WTC11 (cell line): Measurements from ENCODE around the gene CTNNA1. TPM values are rescaled to one million over a fixed set of nuclear protein-coding genes. Genes with fewer than 3 reads are reported as not detected.
A peak's percentile ranks its signal among the peaks of the same experiment; 100 is the strongest.

Source experiments
- ATAC-seq: fragments of 200-7000 bp; cut with Tn5 transposase; 2 replicates; pipeline ENCODE4 v1.10.0; 2021; ENCODE audit warnings: mild to moderate bottlenecking, moderate library complexity
- CTCF ChIA-PET: fragments of 300-600 bp; sonication (Branson Sonifier 250); formaldehyde crosslinking; loops from one replicate; lab custom pipeline; 2021; ENCODE audit warnings: antibody characterized with exemption; lab: Charles Lee
- POLR2A ChIA-PET: fragments of 350-600 bp; sonication (Branson Sonifier 250); formaldehyde crosslinking; loops from one replicate; lab custom pipeline; 2021; ENCODE audit warnings: antibody characterized with exemption; lab: Charles Lee
- DNase-seq: peaks from one replicate; pipeline ENCODE4 v3.0.0; 2021; ENCODE audit warnings: low spot score
- H3K27ac Mint-ChIP-seq: 2 replicates; pipeline ENCODE4 v1.8.0; 2021; ENCODE audit warnings: mixed read lengths
- H3K27me3 Mint-ChIP-seq: 2 replicates; pipeline ENCODE4 v1.8.0; 2021; ENCODE audit warnings: low read depth, mild to moderate bottlenecking, moderate library complexity, mixed read lengths
- H3K36me3 Mint-ChIP-seq: 2 replicates; pipeline ENCODE4 v1.8.0; 2021; ENCODE audit warnings: mixed read lengths
- H3K4me1 Mint-ChIP-seq: 2 replicates; pipeline ENCODE4 v1.8.0; 2022; ENCODE audit warnings: mixed read lengths
- H3K4me3 Mint-ChIP-seq: 2 replicates; pipeline ENCODE4 v1.8.0; 2021; ENCODE audit warnings: mild to moderate bottlenecking, moderate library complexity, mixed read lengths
- H3K9me3 Mint-ChIP-seq: 2 replicates; pipeline ENCODE4 v1.8.0; 2021; ENCODE audit warnings: mixed read lengths
- ATF3 ChIP-seq: sonication (generic); formaldehyde crosslinking; conservative IDR thresholded peaks from 2 replicates; pipeline ENCODE4 v1.8.1; 2022; ENCODE audit warnings: mild to moderate bottlenecking, missing genetic modification reagents
- EMX1 ChIP-seq: fragments of 250-450 bp; sonication (Bioruptor Pico); IDR thresholded peaks from 2 replicates; pipeline ENCODE4 v1.8.0; 2021; ENCODE audit warnings: mild to moderate bottlenecking
- FOXK1 ChIP-seq: sonication (generic); formaldehyde crosslinking; IDR thresholded peaks from 2 replicates; pipeline ENCODE4 v1.8.0; 2022; ENCODE audit warnings: mild to moderate bottlenecking, moderate library complexity, missing genetic modification reagents
- FOXP1 ChIP-seq: sonication (generic); formaldehyde crosslinking; IDR thresholded peaks from 2 replicates; pipeline ENCODE4 v1.8.0; 2022; ENCODE audit warnings: missing genetic modification reagents, mild to moderate bottlenecking, moderate library complexity, borderline replicate concordance
- GRHL2 ChIP-seq: fragments of 250-450 bp; sonication (Bioruptor Pico); IDR thresholded peaks from 2 replicates; pipeline ENCODE4 v1.8.0; 2022; ENCODE audit warnings: mild to moderate bottlenecking, moderate library complexity; ENCODE audit not compliant: insufficient replicate concordance, severe bottlenecking
- GTF2I ChIP-seq: fragments of 250-450 bp; sonication (Bioruptor Pico); conservative IDR thresholded peaks from 2 replicates; pipeline ENCODE4 v1.4.0; 2021; ENCODE audit warnings: mild to moderate bottlenecking
- MAX ChIP-seq: sonication (generic); formaldehyde crosslinking; IDR thresholded peaks from 2 replicates; pipeline ENCODE4 v1.8.0; 2022; ENCODE audit warnings: mild to moderate bottlenecking, missing genetic modification reagents
- NFATC4 ChIP-seq: fragments of 250-450 bp; sonication (Bioruptor Pico); IDR thresholded peaks from 2 replicates; pipeline ENCODE4 v1.9.0; 2021; ENCODE audit warnings: mild to moderate bottlenecking
- NR2C2 ChIP-seq: sonication (generic); formaldehyde crosslinking; IDR thresholded peaks from 2 replicates; pipeline ENCODE4 v1.8.0; 2022; ENCODE audit warnings: mild to moderate bottlenecking, missing genetic modification reagents
- PRRX2 ChIP-seq: fragments of 250-450 bp; sonication (Bioruptor Pico); IDR thresholded peaks from 2 replicates; pipeline ENCODE4 v1.8.0; 2021; ENCODE audit warnings: mild to moderate bottlenecking
- SMAD3 ChIP-seq: sonication (generic); formaldehyde crosslinking; IDR thresholded peaks from 2 replicates; pipeline ENCODE4 v1.8.0; 2022; ENCODE audit warnings: missing genetic modification reagents, mild to moderate bottlenecking, borderline replicate concordance
- SP1 ChIP-seq: sonication (generic); formaldehyde crosslinking; conservative IDR thresholded peaks from 2 replicates; pipeline ENCODE4 v1.8.1; 2022; ENCODE audit warnings: missing genetic modification reagents
- TEAD4 ChIP-seq: sonication (generic); formaldehyde crosslinking; IDR thresholded peaks from 2 replicates; pipeline ENCODE4 v1.8.0; 2022; ENCODE audit warnings: mild to moderate bottlenecking, missing genetic modification reagents
- ZNF317 ChIP-seq: sonication (generic); formaldehyde crosslinking; IDR thresholded peaks from 2 replicates; pipeline ENCODE4 v1.8.1; 2023; ENCODE audit warnings: low read depth, mild to moderate bottlenecking, moderate library complexity, missing genetic modification reagents, borderline replicate concordance
- total RNA-seq: library from RNA; stranded (reverse); gene quantifications from 3 replicates; pipeline ENCODE4 v1.2.3, GENCODE V29; 2021
- TF ChIP-seq, protein P1 (sequence below): fragments of 250-450 bp; sonication (Bioruptor Pico); IDR thresholded peaks from 2 replicates; pipeline ENCODE4 v2.1.2; 2022; ENCODE audit warnings: mild to moderate bottlenecking, moderate library complexity
- TF ChIP-seq, protein P2 (sequence below): sonication (generic); formaldehyde crosslinking; IDR thresholded peaks from 2 replicates; pipeline ENCODE4 v1.8.1; 2022; ENCODE audit warnings: missing genetic modification reagents, borderline replicate concordance
- TF ChIP-seq, protein P3 (sequence below): sonication (generic); formaldehyde crosslinking; IDR thresholded peaks from 2 replicates; pipeline ENCODE4 v1.8.0; 2022; ENCODE audit warnings: mild to moderate bottlenecking, missing genetic modification reagents
- TF ChIP-seq, protein P4 (sequence below): sonication (generic); formaldehyde crosslinking; IDR thresholded peaks from 2 replicates; pipeline ENCODE4 v1.8.0; 2023; ENCODE audit warnings: mild to moderate bottlenecking, missing genetic modification reagents
- TF ChIP-seq, protein P5 (sequence below): sonication (generic); formaldehyde crosslinking; IDR thresholded peaks from 2 replicates; pipeline ENCODE4 v1.8.0; 2022; ENCODE audit warnings: missing genetic modification reagents

Gene CTNNA1
- total RNA-seq, 1 experiment from 2014 or later, result 309 TPM

DNA sequence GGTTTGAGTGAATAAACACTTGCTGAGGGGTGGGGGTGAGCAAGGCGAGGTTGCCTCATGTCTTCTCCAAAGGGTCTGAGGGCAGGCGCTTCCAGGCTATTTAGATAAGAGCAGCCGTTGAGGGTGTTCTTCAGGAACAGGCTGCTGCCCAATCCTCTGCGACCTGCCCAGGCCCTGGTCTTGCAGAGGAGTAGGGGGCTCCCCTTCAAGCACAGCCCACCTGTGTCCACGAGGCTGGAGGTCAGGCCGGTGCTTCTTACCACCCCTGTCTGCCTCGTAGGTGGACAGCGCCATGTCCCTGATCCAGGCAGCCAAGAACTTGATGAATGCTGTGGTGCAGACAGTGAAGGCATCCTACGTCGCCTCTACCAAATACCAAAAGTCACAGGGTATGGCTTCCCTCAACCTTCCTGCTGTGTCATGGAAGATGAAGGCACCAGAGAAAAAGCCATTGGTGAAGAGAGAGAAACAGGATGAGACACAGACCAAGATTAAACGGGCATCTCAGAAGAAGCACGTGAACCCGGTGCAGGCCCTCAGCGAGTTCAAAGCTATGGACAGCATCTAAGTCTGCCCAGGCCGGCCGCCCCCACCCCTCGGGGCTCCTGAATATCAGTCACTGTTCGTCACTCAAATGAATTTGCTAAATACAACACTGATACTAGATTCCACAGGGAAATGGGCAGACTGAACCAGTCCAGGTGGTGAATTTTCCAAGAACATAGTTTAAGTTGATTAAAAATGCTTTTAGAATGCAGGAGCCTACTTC, 180.5 kb downstream of the CTNNA1 start:
- H3K36me3 Mint-ChIP-seq, result peaks cover 52% of the 10 kb centered on the region
- ChIA-PET POLR2A (no interaction called here), CTCF (interaction anchor here (1.0 to 3.0 kb wide), 2 partner anchors 18 to 108 kb away, joined by 4 to 16 read pairs; no protein-coding TSS in a partner anchor)
- H3K9me3 Mint-ChIP-seq, result no peaks in the 10 kb centered on the region
- H3K4me3 Mint-ChIP-seq, result no peak overlapping the region
- no peaks in the 10 kb centered on the region for H3K27me3 Mint-ChIP-seq
- no peak for DNase-seq
- TF ChIP-seq NFATC4 (CRISPR knock-in tag), result no peak
- TF ChIP-seq, protein P1, sequence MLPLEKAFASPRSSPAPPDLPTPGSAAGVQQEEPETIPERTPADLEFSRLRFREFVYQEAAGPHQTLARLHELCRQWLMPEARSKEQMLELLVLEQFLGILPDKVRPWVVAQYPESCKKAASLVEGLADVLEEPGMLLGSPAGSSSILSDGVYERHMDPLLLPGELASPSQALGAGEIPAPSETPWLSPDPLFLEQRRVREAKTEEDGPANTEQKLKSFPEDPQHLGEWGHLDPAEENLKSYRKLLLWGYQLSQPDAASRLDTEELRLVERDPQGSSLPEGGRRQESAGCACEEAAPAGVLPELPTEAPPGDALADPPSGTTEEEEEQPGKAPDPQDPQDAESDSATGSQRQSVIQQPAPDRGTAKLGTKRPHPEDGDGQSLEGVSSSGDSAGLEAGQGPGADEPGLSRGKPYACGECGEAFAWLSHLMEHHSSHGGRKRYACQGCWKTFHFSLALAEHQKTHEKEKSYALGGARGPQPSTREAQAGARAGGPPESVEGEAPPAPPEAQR (CRISPR knock-in tag), result no peak
- TF ChIP-seq, protein P2, sequence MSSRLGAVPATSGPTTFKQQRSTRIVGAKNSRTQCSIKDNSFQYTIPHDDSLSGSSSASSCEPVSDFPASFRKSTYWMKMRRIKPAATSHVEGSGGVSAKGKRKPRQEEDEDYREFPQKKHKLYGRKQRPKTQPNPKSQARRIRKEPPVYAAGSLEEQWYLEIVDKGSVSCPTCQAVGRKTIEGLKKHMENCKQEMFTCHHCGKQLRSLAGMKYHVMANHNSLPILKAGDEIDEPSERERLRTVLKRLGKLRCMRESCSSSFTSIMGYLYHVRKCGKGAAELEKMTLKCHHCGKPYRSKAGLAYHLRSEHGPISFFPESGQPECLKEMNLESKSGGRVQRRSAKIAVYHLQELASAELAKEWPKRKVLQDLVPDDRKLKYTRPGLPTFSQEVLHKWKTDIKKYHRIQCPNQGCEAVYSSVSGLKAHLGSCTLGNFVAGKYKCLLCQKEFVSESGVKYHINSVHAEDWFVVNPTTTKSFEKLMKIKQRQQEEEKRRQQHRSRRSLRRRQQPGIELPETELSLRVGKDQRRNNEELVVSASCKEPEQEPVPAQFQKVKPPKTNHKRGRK (CRISPR knock-in tag), result no peak
- no peak for TF ChIP-seq FOXK1 (CRISPR knock-in tag)
- no peak for TF ChIP-seq PRRX2 (CRISPR knock-in tag)
- no peak for TF ChIP-seq ZNF317 (CRISPR knock-in tag)
- no peak for TF ChIP-seq EMX1 (CRISPR knock-in tag)
- TF ChIP-seq, protein P3, sequence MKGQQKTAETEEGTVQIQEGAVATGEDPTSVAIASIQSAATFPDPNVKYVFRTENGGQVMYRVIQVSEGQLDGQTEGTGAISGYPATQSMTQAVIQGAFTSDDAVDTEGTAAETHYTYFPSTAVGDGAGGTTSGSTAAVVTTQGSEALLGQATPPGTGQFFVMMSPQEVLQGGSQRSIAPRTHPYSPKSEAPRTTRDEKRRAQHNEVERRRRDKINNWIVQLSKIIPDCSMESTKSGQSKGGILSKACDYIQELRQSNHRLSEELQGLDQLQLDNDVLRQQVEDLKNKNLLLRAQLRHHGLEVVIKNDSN (CRISPR knock-in tag), result no peak
- no peak for TF ChIP-seq ATF3 (CRISPR knock-in tag)
- no peak for TF ChIP-seq TEAD4 (CRISPR knock-in tag)
- no peak for TF ChIP-seq GRHL2
- TF ChIP-seq FOXP1 (CRISPR knock-in tag), result no peak
- no peak for TF ChIP-seq GTF2I
- TF ChIP-seq, protein P4, sequence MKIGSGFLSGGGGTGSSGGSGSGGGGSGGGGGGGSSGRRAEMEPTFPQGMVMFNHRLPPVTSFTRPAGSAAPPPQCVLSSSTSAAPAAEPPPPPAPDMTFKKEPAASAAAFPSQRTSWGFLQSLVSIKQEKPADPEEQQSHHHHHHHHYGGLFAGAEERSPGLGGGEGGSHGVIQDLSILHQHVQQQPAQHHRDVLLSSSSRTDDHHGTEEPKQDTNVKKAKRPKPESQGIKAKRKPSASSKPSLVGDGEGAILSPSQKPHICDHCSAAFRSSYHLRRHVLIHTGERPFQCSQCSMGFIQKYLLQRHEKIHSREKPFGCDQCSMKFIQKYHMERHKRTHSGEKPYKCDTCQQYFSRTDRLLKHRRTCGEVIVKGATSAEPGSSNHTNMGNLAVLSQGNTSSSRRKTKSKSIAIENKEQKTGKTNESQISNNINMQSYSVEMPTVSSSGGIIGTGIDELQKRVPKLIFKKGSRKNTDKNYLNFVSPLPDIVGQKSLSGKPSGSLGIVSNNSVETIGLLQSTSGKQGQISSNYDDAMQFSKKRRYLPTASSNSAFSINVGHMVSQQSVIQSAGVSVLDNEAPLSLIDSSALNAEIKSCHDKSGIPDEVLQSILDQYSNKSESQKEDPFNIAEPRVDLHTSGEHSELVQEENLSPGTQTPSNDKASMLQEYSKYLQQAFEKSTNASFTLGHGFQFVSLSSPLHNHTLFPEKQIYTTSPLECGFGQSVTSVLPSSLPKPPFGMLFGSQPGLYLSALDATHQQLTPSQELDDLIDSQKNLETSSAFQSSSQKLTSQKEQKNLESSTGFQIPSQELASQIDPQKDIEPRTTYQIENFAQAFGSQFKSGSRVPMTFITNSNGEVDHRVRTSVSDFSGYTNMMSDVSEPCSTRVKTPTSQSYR (CRISPR knock-in tag), result no peak
- no peak for TF ChIP-seq NR2C2 (CRISPR knock-in tag)
- TF ChIP-seq, protein P5, sequence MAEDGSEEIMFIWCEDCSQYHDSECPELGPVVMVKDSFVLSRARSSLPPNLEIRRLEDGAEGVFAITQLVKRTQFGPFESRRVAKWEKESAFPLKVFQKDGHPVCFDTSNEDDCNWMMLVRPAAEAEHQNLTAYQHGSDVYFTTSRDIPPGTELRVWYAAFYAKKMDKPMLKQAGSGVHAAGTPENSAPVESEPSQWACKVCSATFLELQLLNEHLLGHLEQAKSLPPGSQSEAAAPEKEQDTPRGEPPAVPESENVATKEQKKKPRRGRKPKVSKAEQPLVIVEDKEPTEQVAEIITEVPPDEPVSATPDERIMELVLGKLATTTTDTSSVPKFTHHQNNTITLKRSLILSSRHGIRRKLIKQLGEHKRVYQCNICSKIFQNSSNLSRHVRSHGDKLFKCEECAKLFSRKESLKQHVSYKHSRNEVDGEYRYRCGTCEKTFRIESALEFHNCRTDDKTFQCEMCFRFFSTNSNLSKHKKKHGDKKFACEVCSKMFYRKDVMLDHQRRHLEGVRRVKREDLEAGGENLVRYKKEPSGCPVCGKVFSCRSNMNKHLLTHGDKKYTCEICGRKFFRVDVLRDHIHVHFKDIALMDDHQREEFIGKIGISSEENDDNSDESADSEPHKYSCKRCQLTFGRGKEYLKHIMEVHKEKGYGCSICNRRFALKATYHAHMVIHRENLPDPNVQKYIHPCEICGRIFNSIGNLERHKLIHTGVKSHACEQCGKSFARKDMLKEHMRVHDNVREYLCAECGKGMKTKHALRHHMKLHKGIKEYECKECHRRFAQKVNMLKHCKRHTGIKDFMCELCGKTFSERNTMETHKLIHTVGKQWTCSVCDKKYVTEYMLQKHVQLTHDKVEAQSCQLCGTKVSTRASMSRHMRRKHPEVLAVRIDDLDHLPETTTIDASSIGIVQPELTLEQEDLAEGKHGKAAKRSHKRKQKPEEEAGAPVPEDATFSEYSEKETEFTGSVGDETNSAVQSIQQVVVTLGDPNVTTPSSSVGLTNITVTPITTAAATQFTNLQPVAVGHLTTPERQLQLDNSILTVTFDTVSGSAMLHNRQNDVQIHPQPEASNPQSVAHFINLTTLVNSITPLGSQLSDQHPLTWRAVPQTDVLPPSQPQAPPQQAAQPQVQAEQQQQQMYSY (CRISPR knock-in tag), result no peak
- no peak for TF ChIP-seq MAX (CRISPR knock-in tag)
- TF ChIP-seq SP1, result no peak
- no peak for TF ChIP-seq SMAD3 (CRISPR knock-in tag)
- H3K4me1 Mint-ChIP-seq, result peaks cover 41% of the 10 kb centered on the region
- H3K27ac Mint-ChIP-seq, result peak overlapping the region; percentile 47
- ATAC-seq, result no peak
